HFFc6 (cell line): Measurements from ENCODE around the gene PFN2. TPM values are rescaled to one million over a fixed set of nuclear protein-coding genes. Genes with fewer than 3 reads are reported as not detected.

Source experiments
- DNase-seq: peaks from one replicate; pipeline ENCODE4 v3.0.0-alpha.2; 2018
- H3K27ac Mint-ChIP-seq: 2 replicates; pipeline ENCODE4 v1.8.0; 2020; ENCODE audit warnings: mild to moderate bottlenecking, mixed read lengths
- H3K27me3 Mint-ChIP-seq: 2 replicates; pipeline ENCODE4 v1.8.0; 2021; ENCODE audit warnings: mild to moderate bottlenecking, moderate library complexity, mixed read lengths; ENCODE audit not compliant: insufficient read depth
- H3K36me3 Mint-ChIP-seq: 2 replicates; pipeline ENCODE4 v1.8.0; 2021; ENCODE audit warnings: low read depth, mixed read lengths
- H3K4me1 Mint-ChIP-seq: 2 replicates; pipeline ENCODE4 v1.8.0; 2020; ENCODE audit warnings: low read depth, mixed read lengths
- H3K4me3 Mint-ChIP-seq: 2 replicates; pipeline ENCODE4 v1.8.0; 2020; ENCODE audit warnings: mild to moderate bottlenecking, moderate library complexity, mixed read lengths
- H3K9me3 Mint-ChIP-seq: 2 replicates; pipeline ENCODE4 v1.8.0; 2020; ENCODE audit warnings: mild to moderate bottlenecking, mixed read lengths
- total RNA-seq, 6 experiments: library from RNA; stranded (reverse); fragmentation: NEBNext Ultra II Directional; extraction: Animal tissue kit (Norgen Biotek cat#: 25700); gene quantifications; 2 replicates in 1 of 6; 3 replicates in 5 of 6; pipeline ENCODE4 v1.2.3, GENCODE V29; 2021
- TF ChIP-seq, protein P1 (sequence below): fragments of 200-600 bp; sonication (generic); IDR thresholded peaks from 2 replicates; pipeline ENCODE4 v1.5.0; 2021; ENCODE audit warnings: antibody characterized with exemption, mild to moderate bottlenecking

PFN2 gene
- total RNA-seq, 6 experiments from 2014 or later: 369 to 470 (median 454) TPM

- H3K27me3 Mint-ChIP-seq: no peaks in the 10 kb centered on the region
- H3K4me1 Mint-ChIP-seq: no peaks in the 10 kb centered on the region
- no peak overlapping the region for H3K27ac Mint-ChIP-seq
- H3K36me3 Mint-ChIP-seq: peaks cover 4% of the 10 kb centered on the region
- TF ChIP-seq, protein P1, sequence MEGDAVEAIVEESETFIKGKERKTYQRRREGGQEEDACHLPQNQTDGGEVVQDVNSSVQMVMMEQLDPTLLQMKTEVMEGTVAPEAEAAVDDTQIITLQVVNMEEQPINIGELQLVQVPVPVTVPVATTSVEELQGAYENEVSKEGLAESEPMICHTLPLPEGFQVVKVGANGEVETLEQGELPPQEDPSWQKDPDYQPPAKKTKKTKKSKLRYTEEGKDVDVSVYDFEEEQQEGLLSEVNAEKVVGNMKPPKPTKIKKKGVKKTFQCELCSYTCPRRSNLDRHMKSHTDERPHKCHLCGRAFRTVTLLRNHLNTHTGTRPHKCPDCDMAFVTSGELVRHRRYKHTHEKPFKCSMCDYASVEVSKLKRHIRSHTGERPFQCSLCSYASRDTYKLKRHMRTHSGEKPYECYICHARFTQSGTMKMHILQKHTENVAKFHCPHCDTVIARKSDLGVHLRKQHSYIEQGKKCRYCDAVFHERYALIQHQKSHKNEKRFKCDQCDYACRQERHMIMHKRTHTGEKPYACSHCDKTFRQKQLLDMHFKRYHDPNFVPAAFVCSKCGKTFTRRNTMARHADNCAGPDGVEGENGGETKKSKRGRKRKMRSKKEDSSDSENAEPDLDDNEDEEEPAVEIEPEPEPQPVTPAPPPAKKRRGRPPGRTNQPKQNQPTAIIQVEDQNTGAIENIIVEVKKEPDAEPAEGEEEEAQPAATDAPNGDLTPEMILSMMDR: no peak
- no peaks in the 10 kb centered on the region for H3K9me3 Mint-ChIP-seq
- DNase-seq: no peak
- H3K4me3 Mint-ChIP-seq: no peak overlapping the region
Observed at GRCh38 chr3:149919509-149919908, 51.2 kb downstream of the PFN2 start.

GRCh38 chr3:149917124-149917667 lies 53.5 kb downstream of the PFN2 start:
- H3K36me3 Mint-ChIP-seq: peaks cover 15% of the 10 kb centered on the region
- TF ChIP-seq, protein P1: no peak
- no peaks in the 10 kb centered on the region for H3K27me3 Mint-ChIP-seq
- no peak overlapping the region for H3K27ac Mint-ChIP-seq
- no peaks in the 10 kb centered on the region for H3K9me3 Mint-ChIP-seq
- no peak overlapping the region for H3K4me3 Mint-ChIP-seq
- H3K4me1 Mint-ChIP-seq: no peaks in the 10 kb centered on the region
- no peak for DNase-seq

Other genes starting within 250 kb of the PFN2 start
- 10 to 100 TPM; 27.0 to 32.8 (median 31.5) TPM for gene COMMD2, start 218.4 kb downstream of the PFN2 start, total RNA-seq
- gene ANKUB1, start 178.3 kb downstream of the PFN2 start, total RNA-seq: not detected
- gene RNF13, start 157.7 kb downstream of the PFN2 start, total RNA-seq: 10 to 100 TPM; 20.5 to 33.7 (median 25.7) TPM